HCT116 (cell line): Measurements from ENCODE around the gene LRRC1. TPM values are rescaled to one million over a fixed set of nuclear protein-coding genes. Genes with fewer than 3 reads are reported as not detected.

Experiments used
- ATAC-seq: fragments of 200-7000 bp; cut with Tn5 transposase; 2 replicates; pipeline ENCODE4 v1.9.1; 2020; ENCODE audit warnings: mild to moderate bottlenecking, moderate library complexity
- BruUV-seq: library from RNA; stranded (reverse); fragments of 400-500 nt; replicated peaks from 2 replicates; lab custom pipeline; 2021; lab: Mats Ljungman, UMichigan
- CTCF ChIA-PET: fragments of 300-600 bp; sonication (Branson Sonifier 250); formaldehyde crosslinking; loops from one replicate; lab custom pipeline; 2021; ENCODE audit warnings: antibody characterized with exemption; lab: Charles Lee
- POLR2A ChIA-PET: fragments of 300-600, 350-600 bp; sonication (Branson Sonifier 250); formaldehyde crosslinking; loops from one replicate; lab custom pipeline; 2021; ENCODE audit warnings: antibody characterized with exemption; lab: Charles Lee
- RAD21 ChIA-PET, 2 experiments: fragments of 300-600 bp; sonication (Branson Sonifier 250); formaldehyde crosslinking; loops; one replicate each; lab custom pipeline; 2023; ENCODE audit warnings: low total read pairs in 2 of 2; ENCODE audit not compliant: uncharacterized antibody in 2 of 2, unreplicated experiment in 2 of 2, low non-redundant PET in 1 of 2; lab: Charles Lee
- DNase-seq: peaks from one replicate; pipeline ENCODE4 v3.0.0-alpha.2; 2010; ENCODE audit warnings: low read depth, low spot score
- H2AFZ ChIP-seq: fragments of 200-600 bp; shearing (Covaris generic), sonication (generic); 2 replicates; pipeline ENCODE4 v1.6.1; 2017; ENCODE audit warnings: low read depth, mixed run types, mixed read lengths, antibody characterized with exemption, low read length; ENCODE audit not compliant: poor library complexity, severe bottlenecking
- H3K27ac ChIP-seq: 2 replicates; pipeline ENCODE4 v1.5.1; 2012; ENCODE audit warnings: low read depth, low read length
- H3K27me3 ChIP-seq: fragments of 200-600 bp; sonication (generic); 2 replicates; pipeline ENCODE4 v1.6.1; 2016; ENCODE audit warnings: mixed run types, low read length, mixed read lengths; ENCODE audit not compliant: insufficient read depth
- H3K36me3 ChIP-seq, 2 experiments: fragments of 200-500 bp in 1 of 2; fragments of 200-600 bp in 1 of 2; sonication (Bioruptor generic) in 1 of 2; sonication (generic) in 1 of 2; 2 replicates each; pipeline versions ENCODE4 v1.5.1 to v1.6.1; 2014 to 2016; ENCODE audit warnings: low read length in 2 of 2, inconsistent platforms in 1 of 2, mixed read lengths in 1 of 2, mixed run types in 1 of 2; ENCODE audit not compliant: insufficient read depth in 2 of 2, control insufficient read depth in 1 of 2
- H3K4me1 ChIP-seq, 2 experiments: fragments of 200-600 bp in 1 of 2; sonication (generic) in 1 of 2; 2 replicates each; pipeline versions ENCODE4 v1.5.1 to v1.6.1; 2012 to 2017; ENCODE audit warnings: low read length in 2 of 2, inconsistent platforms in 1 of 2, mild to moderate bottlenecking in 1 of 2, mixed read lengths in 1 of 2, mixed run types in 1 of 2, moderate library complexity in 1 of 2; ENCODE audit not compliant: insufficient read depth in 2 of 2, control insufficient read depth in 1 of 2
- H3K4me2 ChIP-seq: fragments of 200-600 bp; sonication (generic); 2 replicates; pipeline ENCODE4 v1.6.1; 2017; ENCODE audit warnings: mixed run types, low read length, mixed read lengths
- H3K4me3 ChIP-seq, 2 experiments: fragments of 200-600 bp in 1 of 2; sonication (generic) in 1 of 2; replicated peaks in 1 of 2; 2 replicates each; pipeline ENCODE4 v1.5.1; 2011 to 2016; ENCODE audit warnings: low read length in 2 of 2, control low read depth in 1 of 2, low read depth in 1 of 2, mild to moderate bottlenecking in 1 of 2, mixed read lengths in 1 of 2, mixed run types in 1 of 2
- H3K79me2 ChIP-seq: fragments of 200-600 bp; sonication (generic); 2 replicates; pipeline ENCODE4 v1.6.1; 2017; ENCODE audit warnings: mild to moderate bottlenecking, mixed run types, low read length, moderate library complexity, mixed read lengths; ENCODE audit not compliant: insufficient read depth
- H3K9ac ChIP-seq: fragments of 200-600 bp; sonication (generic); 2 replicates; pipeline ENCODE4 v1.6.1; 2016; ENCODE audit warnings: low read length, mixed read lengths
- H3K9me2 ChIP-seq: fragments of 200-600 bp; sonication (generic), shearing (Covaris generic); 2 replicates; pipeline ENCODE4 v1.6.1; 2017; ENCODE audit warnings: mixed run types, mild to moderate bottlenecking, moderate library complexity; ENCODE audit not compliant: insufficient read depth
- H3K9me3 ChIP-seq, 2 experiments: fragments of 200-500 bp in 1 of 2; fragments of 200-600 bp in 1 of 2; sonication (Bioruptor generic) in 1 of 2; sonication (generic) in 1 of 2; 2 replicates each; pipeline ENCODE4 v1.6.1; 2014 to 2017; ENCODE audit warnings: low read length in 2 of 2, mixed read lengths in 2 of 2, inconsistent platforms in 1 of 2, low read depth in 1 of 2, mild to moderate bottlenecking in 1 of 2, mixed run types in 1 of 2, moderate library complexity in 1 of 2; ENCODE audit not compliant: control insufficient read depth in 1 of 2, insufficient read depth in 1 of 2
- H4K20me1 ChIP-seq: fragments of 200-600 bp; sonication (generic), shearing (Covaris generic); 2 replicates; pipeline ENCODE4 v1.6.1; 2017; ENCODE audit warnings: mixed run types, mild to moderate bottlenecking, moderate library complexity; ENCODE audit not compliant: insufficient read depth
- CBX3 ChIP-seq: IDR thresholded peaks from 2 replicates; pipeline ENCODE4 v1.6.1; 2012; ENCODE audit warnings: low read depth
- CEBPB ChIP-seq: IDR thresholded peaks from 2 replicates; pipeline ENCODE4 v1.6.1; 2012; ENCODE audit warnings: low read depth
- CTCF ChIP-seq, 3 experiments: fragments of 200-600 bp in 1 of 3; sonication (generic) in 1 of 3; IDR thresholded peaks in 2 of 3; conservative IDR thresholded peaks in 1 of 3; 2 replicates each; pipeline ENCODE4 v1.5.1; 2012 to 2017; ENCODE audit warnings: low read depth in 2 of 3, low read length in 2 of 3, antibody characterized with exemption in 1 of 3, borderline replicate concordance in 1 of 3, control low read depth in 1 of 3, mild to moderate bottlenecking in 1 of 3, mixed read lengths in 1 of 3, mixed run types in 1 of 3, moderate library complexity in 1 of 3; ENCODE audit not compliant: insufficient read depth in 1 of 3
- EGR1 ChIP-seq: IDR thresholded peaks from 2 replicates; pipeline ENCODE4 v1.6.1; 2012; ENCODE audit warnings: low read depth
- EZH2 ChIP-seq: fragments of 200-600 bp; sonication (generic); IDR thresholded peaks from 2 replicates; pipeline ENCODE4 v1.6.1; 2017; ENCODE audit warnings: antibody characterized with exemption, mixed run types
- FOSL1 ChIP-seq: IDR thresholded peaks from 2 replicates; pipeline ENCODE4 v1.6.1; 2012; ENCODE audit warnings: low read depth
- JUND ChIP-seq: IDR thresholded peaks from 2 replicates; pipeline ENCODE4 v1.6.1; 2012
- POLR2AphosphoS5 ChIP-seq: IDR thresholded peaks from 2 replicates; pipeline ENCODE4 v1.6.1; 2011; ENCODE audit warnings: mild to moderate bottlenecking, low read depth, low read length, moderate library complexity
- RAD21 ChIP-seq: IDR thresholded peaks from 2 replicates; pipeline ENCODE4 v1.6.1; 2012; ENCODE audit warnings: low read depth, mild to moderate bottlenecking
- REST ChIP-seq: IDR thresholded peaks from 2 replicates; pipeline ENCODE4 v1.6.1; 2012; ENCODE audit warnings: low read depth
- SIN3A ChIP-seq: IDR thresholded peaks from 2 replicates; pipeline ENCODE4 v1.6.1; 2012; ENCODE audit warnings: low read depth
- SP1 ChIP-seq: IDR thresholded peaks from 2 replicates; pipeline ENCODE4 v1.6.1; 2012; ENCODE audit warnings: low read depth
- TCF7L2 ChIP-seq: IDR thresholded peaks from 2 replicates; pipeline ENCODE4 v1.7.0; 2011; ENCODE audit warnings: borderline replicate concordance, inconsistent platforms; ENCODE audit not compliant: insufficient read depth, insufficient read length; ENCODE audit errors: extremely low read depth
- YY1 ChIP-seq: IDR thresholded peaks from 2 replicates; pipeline ENCODE4 v1.6.1; 2011; ENCODE audit warnings: low read length, low read depth, moderate library complexity, mild to moderate bottlenecking; ENCODE audit not compliant: insufficient replicate concordance; ENCODE audit errors: extremely low read depth
- ZFX ChIP-seq: fragments of 450-650 bp; IDR thresholded peaks from 2 replicates; pipeline ENCODE4 v1.6.1; 2017
- ZNF274 ChIP-seq: fragments of 200-500 bp; sonication (Bioruptor generic); IDR thresholded peaks from 2 replicates; pipeline ENCODE4 v1.6.1; 2014; ENCODE audit warnings: mild to moderate bottlenecking, low read depth, low read length, inconsistent platforms
- intact Hi-C: fragments of 100-400 bp; cut with micrococcal nuclease; formaldehyde crosslinking; loops from 2 replicates; pipeline ENCODE4 v1.10.0; 2022
- total RNA-seq: library from RNA; stranded (reverse); gene quantifications from one replicate; pipeline ENCODE4 v1.2.1, GENCODE V29; 2021; ENCODE audit not compliant: unreplicated experiment
- TF ChIP-seq, protein P1 (sequence below): IDR thresholded peaks from 2 replicates; pipeline ENCODE4 v1.6.1; 2012
- TF ChIP-seq, protein P2 (sequence below): IDR thresholded peaks from 2 replicates; pipeline ENCODE4 v1.6.1; 2012

LRRC1 gene
- total RNA-seq, 1 experiment from 2014 or later, result 19.8 TPM

GRCh38 chr6:53944543-53944942 lies 149.7 kb downstream of the LRRC1 start:
- ChIA-PET CTCF (no interaction called here), RAD21 (no interaction called here), POLR2A (no interaction called here)
- no peak overlapping the region for H3K9ac ChIP-seq
- intact Hi-C loops, result no loop called here
- no peaks in the 10 kb centered on the region for H4K20me1 ChIP-seq
- H3K4me1 ChIP-seq, result no peaks in the 10 kb centered on the region
- no peak overlapping the region for H2AFZ ChIP-seq
- H3K36me3 ChIP-seq, result no peaks in the 10 kb centered on the region
- no peak overlapping the region for H3K4me2 ChIP-seq
- ATAC-seq (no peak), DNase-seq (no peak)
- BruUV-seq, result no TSS peak
- H3K79me2 ChIP-seq, result no peaks in the 10 kb centered on the region
- H3K9me2 ChIP-seq, result no peaks in the 10 kb centered on the region
- no peak overlapping the region for H3K27ac ChIP-seq
- no peak for TF ChIP-seq POLR2AphosphoS5
- TF ChIP-seq CEBPB, result no peak
- no peak for TF ChIP-seq TCF7L2
- no peak for TF ChIP-seq SIN3A
- no peak for TF ChIP-seq FOSL1
- TF ChIP-seq, protein P1, sequence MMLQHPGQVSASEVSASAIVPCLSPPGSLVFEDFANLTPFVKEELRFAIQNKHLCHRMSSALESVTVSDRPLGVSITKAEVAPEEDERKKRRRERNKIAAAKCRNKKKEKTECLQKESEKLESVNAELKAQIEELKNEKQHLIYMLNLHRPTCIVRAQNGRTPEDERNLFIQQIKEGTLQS, result no peak
- no peak for TF ChIP-seq ZNF274
- TF ChIP-seq, protein P2, sequence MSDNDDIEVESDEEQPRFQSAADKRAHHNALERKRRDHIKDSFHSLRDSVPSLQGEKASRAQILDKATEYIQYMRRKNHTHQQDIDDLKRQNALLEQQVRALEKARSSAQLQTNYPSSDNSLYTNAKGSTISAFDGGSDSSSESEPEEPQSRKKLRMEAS, result no peak
- TF ChIP-seq EGR1, result no peak
- TF ChIP-seq SP1, result no peak
- TF ChIP-seq CTCF (IDR thresholded peaks at IDR 0.05 in 2 of 3, conservative IDR thresholded peaks at IDR 0.05 in 1 of 3; ENCODE audit: borderline replicate concordance in 1 of 3, insufficient read depth in 1 of 3, low read depth in 2 of 3, low read length in 2 of 3), result no peak
- no peak for TF ChIP-seq EZH2
- no peak for TF ChIP-seq YY1
- no peak for TF ChIP-seq CBX3
- TF ChIP-seq REST, result no peak
- TF ChIP-seq JUND, result no peak
- no peak for TF ChIP-seq RAD21
- TF ChIP-seq ZFX, result no peak
- no peaks in the 10 kb centered on the region for H3K27me3 ChIP-seq
- H3K9me3 ChIP-seq, result no peaks in the 10 kb centered on the region
- no peak overlapping the region for H3K4me3 ChIP-seq
